Tongue (tissue), 2 donors: ENCODE data around the gene GNMT. TPM values are rescaled to one million over a fixed set of nuclear protein-coding genes. Genes with fewer than 3 reads are reported as not detected.
"Not testable (repeated sequence)": the region's sequence is repeated elsewhere in the genome, so short reads cannot be mapped to it uniquely, and the experiment has no call there.

Experiments
- DNase-seq: peaks from one replicate; pipeline ENCODE4 v3.0.0-alpha.2; 2015
- total RNA-seq: library from RNA; depleted of rRNA; stranded (reverse); fragments of >200 nt; gene quantifications from one replicate; pipeline ENCODE4 v1.2.3, GENCODE V29; 2014

The GNMT gene
- total RNA-seq, 1 donor from 2014 or later, result 0.41 TPM

DNA sequence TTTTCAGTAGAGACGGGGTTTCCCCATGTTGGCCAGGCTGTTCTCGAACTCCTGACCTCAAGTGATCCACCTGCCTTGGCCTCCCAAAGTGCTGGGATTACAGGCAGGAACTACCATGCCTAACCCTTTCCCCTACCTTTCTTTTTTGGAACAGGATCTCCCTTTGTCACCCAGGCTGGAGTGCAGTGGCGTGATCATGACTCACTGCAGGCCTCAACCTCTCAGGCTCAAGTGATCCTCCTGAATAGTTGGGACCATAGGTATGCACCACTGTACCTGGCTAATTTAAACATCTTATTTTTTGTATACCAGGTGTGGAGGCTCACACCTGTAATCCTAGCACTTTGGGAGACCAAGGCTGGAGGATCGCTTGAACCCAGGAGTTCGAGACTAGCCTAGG is 19.2 kb upstream of the GNMT start:
- not testable (repeated sequence) for DNase-seq

DNA sequence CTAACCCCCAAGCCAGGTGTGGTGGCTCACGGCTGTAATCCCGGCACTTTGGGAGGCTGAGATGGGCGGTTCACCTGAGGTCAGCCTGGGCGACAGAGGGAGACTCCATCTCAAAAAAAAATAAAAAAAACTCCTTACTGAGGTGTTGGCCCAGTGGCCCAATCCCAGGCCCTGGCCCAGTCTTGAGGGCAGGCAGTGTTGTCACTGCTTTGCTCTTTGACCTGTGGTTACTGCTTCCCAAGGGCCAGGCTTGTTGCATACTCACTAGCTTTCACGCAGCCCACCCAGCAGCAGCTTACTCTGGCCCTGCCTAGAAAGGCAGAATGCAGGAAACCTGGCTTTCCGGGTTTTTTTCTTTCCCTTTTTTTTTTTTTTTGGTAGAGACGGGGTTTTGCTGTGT is 18.1 kb upstream of the GNMT start:
- DNase-seq, result no peak

DNA sequence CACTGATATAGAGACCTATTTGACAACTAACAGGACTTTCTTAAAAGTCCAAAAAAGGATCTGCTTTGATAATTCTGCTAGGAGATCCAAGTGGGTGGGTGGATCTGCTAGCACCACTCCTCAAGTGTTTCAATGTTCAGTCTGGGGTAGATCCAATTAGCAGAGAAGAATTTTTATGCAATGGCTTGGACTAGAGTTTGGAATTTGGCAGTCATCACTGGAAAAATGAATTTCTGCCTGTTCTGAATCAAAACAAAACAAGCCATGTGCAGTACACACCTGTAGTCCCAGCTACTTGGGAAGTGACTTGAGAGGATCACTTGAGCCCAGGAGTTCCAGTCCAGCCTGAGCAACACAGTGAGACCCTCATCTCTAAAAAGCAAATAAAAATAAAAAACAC is 12.6 kb upstream of the GNMT start:
- peak; percentile 65 for DNase-seq

DNA sequence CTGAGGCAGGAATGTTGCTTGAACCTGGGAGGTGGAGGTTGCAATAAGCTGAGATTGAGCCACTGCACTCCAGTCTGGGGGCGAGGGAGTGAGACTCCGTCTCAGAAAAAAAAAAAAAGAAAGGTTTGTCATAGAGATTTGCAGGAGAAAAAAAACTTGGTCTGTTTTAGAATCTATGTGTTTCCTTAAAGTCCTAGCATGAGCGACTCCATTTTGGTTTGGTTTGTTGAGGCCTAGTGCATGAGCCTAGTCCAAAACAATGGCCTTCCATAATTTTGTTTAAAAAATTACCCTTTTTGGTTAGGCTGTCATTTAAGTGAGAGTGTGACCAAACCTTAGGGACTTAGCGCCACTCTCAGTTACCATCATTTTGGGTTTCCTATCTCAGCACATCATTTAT is 8.2 kb upstream of the GNMT start:
- DNase-seq, result no peak

DNA sequence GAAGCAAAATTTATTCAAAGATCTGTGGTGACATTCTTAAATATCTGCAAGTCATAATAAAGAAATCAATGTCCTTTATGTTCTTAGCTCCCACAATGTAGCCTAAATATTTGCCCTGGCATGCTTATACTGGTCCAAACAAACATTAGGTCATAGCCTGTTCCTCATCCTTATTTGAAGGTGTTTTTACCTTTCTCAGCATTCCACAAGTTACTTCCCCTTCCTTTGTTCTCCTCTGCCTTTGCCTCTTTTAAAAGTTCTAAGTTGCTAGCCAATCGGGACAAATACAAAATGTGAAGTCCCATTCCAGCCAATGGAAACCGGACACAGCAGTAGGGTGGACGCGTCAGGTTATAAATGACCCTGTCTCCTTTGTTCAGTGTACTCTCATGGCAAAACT is 6.1 kb upstream of the GNMT start:
- DNase-seq, result not testable (repeated sequence)

DNA sequence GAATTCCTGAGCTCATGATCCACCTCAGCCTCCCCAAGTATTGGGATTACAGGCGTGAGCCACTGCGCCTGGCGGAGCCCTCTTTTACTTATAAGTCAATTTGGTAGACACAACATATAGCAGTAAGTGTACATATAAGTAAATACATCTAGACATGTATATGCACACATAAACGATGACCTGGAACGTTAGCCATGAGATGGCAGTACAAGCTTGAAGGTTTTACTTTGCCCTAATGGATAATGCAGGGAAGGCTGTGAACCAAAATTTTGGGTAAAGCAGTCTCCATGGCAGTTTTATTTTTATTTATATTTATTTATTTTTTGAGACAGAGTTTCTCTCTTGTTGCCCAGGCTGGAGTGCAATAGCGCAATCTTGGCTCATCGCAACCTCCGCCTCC is 2.4 kb upstream of the GNMT start:
- no peak for DNase-seq

DNA sequence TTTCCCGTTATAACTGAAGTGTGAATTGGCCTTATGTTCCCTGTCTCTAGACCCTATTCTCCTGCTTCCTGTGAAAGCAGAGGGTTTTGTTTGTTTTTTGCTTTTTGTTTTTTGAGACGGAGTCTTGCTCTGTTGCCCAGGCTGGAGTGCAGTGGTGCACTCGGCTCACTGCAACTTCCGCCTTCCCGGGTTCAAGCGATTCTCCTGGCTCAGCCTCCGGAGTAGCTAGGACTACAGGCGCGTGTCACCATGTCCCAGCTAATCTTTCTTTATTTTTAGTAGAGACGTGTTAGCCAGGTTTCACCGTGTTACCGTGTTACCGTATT is 674 bp upstream of the GNMT start:
- no peak for DNase-seq

DNA sequence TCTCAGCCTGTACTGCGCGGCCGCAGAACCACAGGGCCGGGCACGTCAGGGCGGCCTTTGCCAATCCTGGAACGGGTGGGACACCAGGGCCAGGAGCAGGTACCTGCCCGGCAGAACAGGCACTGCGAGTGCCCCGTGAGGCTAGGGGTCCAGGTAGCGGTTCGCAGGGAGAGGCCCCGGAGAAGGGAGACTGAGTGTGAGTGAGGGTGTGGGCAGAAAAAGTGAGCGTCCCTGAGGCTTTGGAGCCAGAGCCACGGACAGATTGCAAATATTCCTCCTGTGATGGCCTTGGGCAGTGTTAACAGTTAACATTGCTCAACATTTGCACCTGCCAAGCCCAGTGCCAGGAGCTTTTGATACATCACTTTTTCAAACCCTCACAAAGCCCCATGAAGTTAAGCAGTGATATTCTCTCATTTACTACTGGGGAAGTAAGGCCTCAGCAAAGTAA is 491 bp downstream of the GNMT start:
- DNase-seq, result no peak

DNA sequence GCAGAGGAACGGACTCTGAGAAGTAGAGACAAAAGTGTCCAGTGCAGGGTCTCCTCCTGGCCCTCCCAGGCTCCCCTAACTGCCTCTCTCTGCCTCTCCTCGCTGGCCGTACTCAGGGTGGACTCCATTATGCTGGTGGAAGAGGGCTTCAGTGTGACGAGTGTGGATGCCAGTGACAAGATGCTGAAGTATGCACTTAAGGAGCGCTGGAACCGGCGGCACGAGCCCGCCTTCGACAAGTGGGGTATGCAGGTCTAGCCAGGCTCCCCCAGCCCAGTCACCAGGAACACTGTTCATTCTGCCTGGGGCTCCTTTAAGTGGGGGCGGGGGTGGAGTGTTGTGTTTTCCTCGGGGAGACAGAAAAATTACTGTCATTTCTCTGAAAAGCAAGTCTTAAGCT is 1.5 kb downstream of the GNMT start:
- no peak for DNase-seq

DNA sequence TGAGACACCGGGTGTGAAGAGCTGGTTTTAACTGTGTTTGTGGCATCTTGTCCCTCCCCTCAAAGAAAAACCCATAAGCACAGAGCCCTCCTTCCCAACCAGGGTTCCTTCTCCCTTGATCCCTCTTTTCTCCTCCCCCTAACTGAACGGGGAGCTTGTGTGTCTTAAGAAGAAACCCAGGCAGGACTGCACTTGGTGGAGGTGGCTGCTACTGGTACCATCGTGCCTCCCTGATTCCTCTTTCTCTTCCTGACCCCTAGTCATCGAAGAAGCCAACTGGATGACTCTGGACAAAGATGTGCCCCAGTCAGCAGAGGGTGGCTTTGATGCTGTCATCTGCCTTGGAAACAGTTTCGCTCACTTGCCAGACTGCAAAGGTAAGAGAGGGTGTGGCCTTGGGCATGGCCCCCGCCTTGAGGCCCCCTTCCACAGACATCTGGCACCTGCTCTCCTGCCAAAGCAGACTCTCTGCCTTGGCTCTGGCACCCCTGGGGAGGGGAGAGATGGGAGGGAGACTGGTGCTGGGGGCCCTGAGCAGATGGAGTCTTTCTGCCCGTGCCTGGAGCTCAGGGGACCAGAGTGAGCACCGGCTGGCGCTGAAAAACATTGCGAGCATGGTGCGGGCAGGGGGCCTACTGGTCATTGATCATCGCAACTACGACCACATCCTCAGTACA is 2.1 kb downstream of the GNMT start:
- no peak for DNase-seq

DNA sequence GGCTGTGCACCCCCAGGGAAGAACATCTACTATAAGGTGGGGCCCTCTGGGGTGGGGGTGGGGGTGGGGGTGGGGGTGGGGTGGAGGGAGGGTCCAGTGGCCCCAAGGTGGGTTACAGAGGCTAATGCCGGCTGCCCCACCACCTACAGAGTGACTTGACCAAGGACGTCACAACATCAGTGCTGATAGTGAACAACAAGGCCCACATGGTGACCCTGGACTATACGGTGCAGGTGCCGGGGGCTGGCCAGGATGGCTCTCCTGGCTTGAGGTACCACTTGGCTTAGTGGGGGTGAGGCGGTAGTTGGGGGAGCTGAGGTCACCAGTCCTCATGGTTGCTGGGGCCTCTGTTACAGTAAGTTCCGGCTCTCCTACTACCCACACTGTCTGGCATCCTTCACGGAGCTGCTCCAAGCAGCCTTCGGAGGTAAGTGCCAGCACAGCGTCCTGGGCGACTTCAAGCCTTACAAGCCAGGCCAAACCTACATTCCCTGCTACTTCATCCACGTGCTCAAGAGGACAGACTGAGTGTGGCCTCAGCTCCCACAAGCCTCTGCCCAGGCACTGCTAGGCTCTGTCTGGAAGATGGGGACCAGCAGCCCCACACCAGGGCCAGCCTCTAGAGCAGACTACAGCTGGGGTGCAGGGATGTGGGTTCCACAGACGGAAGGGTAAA is 2.8 kb downstream of the GNMT start:
- no peak for DNase-seq

DNA sequence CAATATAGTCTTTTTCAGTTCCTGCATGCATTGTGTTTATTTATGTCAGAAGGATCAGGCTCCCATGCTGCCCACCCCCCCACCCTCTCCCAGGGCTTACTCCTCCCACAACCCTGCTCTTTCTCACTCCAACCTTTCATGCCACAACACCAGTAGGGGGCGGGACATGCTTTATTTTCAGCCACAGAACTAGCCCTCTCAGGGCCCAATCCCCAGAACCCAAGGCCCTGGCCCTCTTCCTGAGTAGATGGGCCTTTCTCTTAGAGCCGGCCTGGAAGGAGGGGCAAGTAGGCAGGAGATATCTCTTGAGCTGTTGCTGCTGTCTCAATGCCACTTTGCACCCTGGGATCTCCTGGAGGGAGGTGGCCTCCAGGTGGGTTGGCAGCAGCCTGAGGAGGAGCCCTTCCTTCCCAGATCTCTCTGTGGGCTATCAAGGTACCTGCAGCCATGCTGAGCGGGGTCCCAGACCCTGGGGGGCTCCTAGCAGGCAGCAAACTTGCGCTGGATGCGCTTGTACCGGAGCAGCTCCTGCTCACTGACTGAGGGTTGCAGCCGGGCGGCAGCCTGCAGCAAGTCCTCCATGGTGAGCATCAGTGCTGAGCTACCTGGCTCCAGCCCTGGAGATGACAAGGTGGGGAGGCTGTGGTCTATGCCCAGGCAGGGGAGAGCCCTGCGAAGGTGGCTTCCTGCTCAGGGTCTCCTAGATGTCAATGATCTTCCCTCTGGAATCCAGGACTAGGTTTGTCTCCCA is 3.5 kb downstream of the GNMT start:
- peak; percentile 34 for DNase-seq

DNA sequence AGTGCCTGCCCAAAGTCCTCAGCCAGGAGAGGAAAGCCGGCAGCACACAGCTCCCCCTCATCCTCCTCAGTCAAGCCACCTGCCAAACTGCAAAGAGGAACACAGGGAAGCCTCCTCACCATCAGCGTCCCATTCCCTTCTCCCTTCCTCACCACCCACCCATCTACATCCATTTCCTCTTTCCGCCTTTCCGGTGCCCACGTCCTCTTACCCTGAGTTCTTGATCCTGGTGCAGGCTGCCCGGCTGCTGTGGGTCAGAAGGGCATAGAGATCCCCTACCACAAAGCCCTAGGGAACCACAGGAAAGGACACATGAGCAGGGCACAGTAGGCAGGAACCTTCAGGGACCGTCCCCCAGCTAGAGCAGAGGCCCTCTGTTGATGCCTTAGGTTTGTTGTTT is 6.0 kb downstream of the GNMT start:
- DNase-seq, result no peak

DNA sequence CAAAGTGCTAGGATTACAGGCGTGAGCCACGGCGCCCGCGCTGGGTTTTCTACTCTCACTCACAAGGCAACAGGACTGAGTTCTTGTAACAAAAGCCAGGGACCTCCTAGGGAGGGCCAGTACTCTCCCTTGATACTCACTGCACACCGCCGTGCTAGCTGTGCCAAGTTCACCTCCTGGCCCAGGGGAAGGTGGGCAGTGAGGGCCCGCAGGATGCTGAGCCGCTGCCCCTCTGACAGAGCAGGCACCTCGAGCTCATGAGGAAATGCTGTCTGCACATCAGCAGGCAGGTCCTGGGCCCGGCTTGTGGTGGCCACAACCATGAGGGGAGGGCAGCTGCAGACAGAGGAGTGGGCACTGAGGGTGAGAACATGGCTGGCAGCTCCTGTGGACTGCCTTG is 6.7 kb downstream of the GNMT start:
- no peak for DNase-seq

DNA sequence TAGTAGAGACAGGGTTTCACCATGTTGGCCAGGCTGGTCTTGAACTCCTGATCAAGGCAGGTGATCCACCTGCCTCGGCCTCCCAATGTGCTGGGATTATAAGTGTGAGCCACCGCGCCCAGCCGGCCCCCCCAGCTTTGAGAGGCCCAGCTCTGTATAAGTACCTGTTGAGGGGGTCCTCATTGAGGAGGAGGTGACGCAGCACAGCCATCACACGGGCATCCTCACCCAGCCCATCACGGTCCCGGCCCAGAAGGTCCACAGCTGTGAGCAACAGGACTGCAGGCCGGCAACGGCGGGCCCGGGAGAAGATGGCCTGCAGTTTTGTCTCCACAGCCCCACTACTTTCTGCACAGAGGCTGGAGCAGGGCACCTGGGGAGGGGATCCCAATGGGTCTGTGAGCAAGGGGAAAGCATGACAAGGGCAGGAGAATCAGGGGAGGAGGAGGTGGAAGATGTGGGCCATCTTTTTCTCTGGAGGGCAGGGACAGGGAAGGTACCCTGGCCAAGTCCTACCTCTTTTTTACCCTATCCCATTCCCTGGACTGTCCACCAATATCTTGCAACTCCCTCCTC is 7.7 kb downstream of the GNMT start:
- no peak for DNase-seq

DNA sequence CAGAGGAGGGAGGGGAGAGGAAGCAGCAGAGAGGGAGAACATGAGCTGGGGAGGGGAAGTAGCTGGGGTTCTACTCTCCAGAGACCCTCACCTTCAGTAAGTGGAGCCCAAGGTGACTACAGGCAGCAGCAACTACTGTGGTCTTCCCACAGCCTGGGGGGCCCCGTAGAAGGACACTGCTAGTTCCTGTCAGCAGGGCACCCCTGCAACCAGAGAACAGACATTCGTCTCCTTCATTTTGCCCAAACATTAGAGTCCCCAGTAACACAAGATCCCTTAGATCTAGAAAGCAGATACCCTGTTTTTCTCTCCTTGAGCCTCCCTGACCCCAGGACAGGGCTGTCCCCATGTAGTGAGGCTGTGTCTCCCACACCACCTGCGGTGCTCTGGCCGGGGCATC is 8.2 kb downstream of the GNMT start:
- DNase-seq, result no peak

DNA sequence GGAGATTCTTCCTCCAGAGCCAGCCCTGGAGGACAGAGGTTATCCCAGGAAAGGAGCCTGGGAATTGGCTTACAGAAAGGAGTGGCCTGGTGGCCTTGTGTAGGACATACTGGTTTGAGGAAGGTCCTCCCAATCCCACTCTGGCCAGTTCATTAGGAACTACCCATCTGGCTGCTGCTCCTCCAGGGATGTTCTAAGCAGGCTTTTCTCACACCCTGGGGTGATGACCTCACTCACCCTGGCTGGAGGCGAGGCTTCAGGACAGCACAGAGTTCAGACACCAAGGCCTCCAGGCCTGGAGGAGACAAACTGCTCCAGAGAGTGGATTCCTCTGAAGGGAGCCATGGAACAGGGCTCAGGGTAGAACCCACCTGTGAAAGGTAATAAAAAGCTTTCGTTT is 8.9 kb downstream of the GNMT start:
- DNase-seq, result no peak

DNA sequence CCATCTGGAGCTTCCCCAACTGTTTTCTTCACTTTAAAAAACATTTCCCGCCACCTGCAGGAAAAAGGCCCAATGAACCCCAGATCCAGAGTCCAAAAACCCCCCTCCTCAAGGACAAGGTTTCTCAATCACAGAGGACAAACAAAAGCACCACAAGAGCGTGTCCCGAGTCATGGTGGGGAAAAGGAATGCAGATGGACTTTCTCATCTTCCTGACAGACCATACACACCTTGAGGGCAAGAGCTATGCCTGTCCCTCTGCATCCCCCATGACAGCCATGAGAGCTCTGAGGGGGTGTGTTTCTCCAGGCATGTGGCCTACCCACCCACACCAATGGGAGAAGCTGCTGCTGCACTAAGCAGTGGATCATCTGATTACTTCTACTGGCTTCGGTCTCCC is 9.4 kb downstream of the GNMT start:
- no peak for DNase-seq

DNA sequence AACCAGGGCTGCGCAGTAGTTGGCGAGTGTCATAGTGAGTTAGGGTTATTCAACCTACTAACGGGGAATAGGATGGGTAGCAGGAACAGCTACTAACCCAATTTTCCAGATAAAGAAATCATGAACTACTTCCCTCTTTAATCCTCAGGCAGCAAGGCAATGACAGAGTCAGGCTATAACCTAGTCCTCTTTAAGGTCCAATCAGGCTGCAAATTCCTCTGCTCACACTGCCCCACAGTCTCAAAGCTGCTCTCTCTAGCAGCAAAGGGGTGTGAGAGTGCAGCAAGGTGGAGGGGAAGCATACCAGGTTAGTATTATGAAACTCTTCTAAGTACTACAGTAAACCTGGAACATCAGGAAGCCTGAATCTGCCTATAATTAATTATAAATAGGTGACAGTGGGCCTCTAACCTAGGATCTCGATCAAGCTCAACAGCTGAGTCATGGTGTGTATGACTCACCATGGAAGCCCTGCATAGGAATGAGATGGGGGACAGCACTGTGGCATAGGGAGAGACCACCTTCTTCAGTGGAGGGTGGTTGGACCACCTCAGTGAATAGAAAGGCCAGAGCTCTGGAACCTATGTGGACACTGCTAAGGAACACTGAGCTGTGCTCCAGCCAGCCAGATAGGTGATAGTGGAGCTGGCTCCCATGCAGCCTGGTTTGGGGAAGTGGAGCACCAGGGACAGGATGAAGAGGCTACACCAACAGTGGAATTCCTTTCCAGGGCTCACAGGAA is 10.5 kb downstream of the GNMT start:
- DNase-seq, result no peak

DNA sequence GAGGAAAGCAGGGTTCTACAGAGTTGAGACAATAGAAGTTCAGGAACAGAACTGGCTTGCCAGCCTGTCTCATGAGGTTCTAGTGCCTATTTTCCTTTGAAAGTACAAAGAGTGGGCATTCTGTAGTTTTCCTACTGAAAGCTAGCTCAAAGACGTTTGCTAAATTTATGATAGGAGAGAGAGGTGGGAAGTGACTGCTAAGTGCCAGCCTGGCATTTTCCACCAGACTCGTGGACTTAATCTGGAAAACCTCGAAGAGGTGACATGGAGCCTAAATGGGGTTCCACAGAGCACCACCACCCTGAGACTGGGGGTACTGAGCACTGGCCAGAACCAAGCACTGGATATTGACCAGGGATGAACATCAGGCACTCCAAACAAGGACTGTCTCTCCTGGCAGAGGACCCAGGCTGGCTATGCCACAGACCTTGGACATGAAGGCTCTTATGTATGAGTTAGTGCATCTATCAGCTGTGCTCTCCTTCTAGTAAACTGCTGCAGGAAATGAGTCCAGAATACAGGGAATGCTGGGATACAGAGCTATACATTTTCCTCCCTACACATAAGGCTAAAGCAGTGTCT is 11.3 kb downstream of the GNMT start:
- DNase-seq, result no peak

DNA sequence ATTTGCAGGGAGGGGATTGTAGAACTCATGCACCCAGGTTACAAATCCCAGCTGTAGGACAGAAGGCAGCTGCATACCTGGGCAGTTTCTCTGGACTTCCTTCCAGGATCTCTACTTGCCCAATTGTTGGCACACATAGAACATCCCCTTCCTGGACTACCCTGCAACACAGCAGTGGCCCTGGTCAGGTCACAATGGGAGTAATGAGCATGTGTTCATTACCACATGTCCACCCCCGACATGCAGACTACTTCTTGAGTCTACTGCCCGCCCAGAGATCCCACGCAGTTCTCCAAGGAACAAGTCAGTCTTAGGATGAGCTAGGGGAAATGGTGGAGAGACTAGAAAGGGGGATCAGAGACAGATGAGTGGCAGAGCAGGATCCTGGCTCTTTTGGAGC is 13.4 kb downstream of the GNMT start:
- no peak for DNase-seq

DNA sequence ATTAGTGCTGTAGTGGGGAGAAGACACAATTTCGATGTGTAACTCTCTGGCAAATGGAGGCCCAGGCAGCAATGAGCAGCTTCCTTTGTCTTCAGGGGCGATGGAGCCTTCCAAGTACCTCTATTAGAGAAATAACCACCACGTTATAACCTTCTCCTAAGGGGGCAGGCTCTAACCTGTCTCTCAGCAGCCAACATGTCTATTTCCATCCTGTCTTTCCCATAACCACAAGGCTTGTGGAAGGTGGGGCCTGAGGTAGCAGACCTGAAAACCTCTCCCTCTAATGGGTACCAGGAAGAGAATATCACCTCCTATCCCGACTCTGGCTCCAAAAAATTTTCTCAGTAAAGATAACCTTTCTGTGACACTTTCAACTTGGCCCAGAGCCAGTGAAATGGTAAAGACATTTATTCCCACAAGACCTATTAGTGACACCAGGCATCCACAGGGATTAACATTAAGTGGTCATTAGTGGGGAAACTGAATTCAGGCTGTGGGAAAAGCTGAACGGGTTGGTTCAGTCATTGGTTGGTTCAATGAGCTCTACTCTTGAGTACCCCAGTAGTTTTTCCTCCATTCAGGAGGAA is 14.5 kb downstream of the GNMT start:
- no peak for DNase-seq
